ENCODE data around the gene SYT17.

SYT17 gene

GRCh38 chr16:19223235-19224170 is 55.5 kb downstream of the SYT17 start:
- H3K27me3 ChIP-seq (ENCODE audit: insufficient read depth, poor library complexity, severe bottlenecking) = no peaks in the 10 kb centered on the region
- peak in 1 of 2 experiments; percentile 34 for DNase-seq (ENCODE audit: low read depth in 1 of 2, low spot score in 1 of 2)
- TF ChIP-seq GABPA (IDR thresholded peaks at IDR 0.05; ENCODE audit: low read depth) = no peak
- peak; percentile 46 for TF ChIP-seq CTCF (IDR thresholded peaks at IDR 0.05; ENCODE audit: insufficient read depth, low read length)
- TF ChIP-seq POLR2AphosphoS5 (IDR thresholded peaks at IDR 0.05; ENCODE audit: low read depth) = no peak
- no peak overlapping the region for H3K4me3 ChIP-seq (replicated peaks; ENCODE audit: insufficient read depth, low read length)
- no peak overlapping the region for H3K27ac ChIP-seq (replicated peaks)

DNA sequence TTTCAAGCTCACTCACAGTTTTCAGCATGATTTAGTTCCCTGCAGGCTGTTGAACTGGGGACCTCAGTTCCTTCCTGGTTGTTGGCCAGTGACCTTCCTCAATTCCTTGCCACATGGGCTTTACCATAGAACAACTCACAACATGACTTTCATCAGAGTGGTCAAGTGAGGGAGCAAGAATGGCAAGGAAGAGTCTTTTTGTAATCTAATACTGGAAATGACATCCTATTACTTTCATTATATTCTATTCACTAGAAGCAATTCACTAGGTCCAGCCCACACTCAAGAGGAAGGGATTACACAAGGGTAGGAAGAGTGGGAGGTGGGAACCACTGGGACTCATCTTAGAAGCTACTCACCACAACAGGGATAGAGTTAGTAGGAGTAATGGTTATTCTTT is 57.6 kb downstream of the SYT17 start:
- Histone ChIP-seq H3K27me3 (ENCODE audit: insufficient read depth, poor library complexity, severe bottlenecking) (no peaks in the 10 kb centered on the region), H3K4me3 (replicated peaks; ENCODE audit: insufficient read depth, low read length) (no peak overlapping the region), H3K27ac (replicated peaks) (no peak overlapping the region)
- no peak for TF ChIP-seq POLR2AphosphoS5 (IDR thresholded peaks at IDR 0.05; ENCODE audit: low read depth)
- TF ChIP-seq GABPA (IDR thresholded peaks at IDR 0.05; ENCODE audit: low read depth) = no peak
- TF ChIP-seq SPI1 (IDR thresholded peaks at IDR 0.05; ENCODE audit: borderline replicate concordance, low read depth) = no peak
- TF ChIP-seq CTCF (IDR thresholded peaks at IDR 0.05; ENCODE audit: insufficient read depth, low read length) = no peak
- TF ChIP-seq, protein P1, sequence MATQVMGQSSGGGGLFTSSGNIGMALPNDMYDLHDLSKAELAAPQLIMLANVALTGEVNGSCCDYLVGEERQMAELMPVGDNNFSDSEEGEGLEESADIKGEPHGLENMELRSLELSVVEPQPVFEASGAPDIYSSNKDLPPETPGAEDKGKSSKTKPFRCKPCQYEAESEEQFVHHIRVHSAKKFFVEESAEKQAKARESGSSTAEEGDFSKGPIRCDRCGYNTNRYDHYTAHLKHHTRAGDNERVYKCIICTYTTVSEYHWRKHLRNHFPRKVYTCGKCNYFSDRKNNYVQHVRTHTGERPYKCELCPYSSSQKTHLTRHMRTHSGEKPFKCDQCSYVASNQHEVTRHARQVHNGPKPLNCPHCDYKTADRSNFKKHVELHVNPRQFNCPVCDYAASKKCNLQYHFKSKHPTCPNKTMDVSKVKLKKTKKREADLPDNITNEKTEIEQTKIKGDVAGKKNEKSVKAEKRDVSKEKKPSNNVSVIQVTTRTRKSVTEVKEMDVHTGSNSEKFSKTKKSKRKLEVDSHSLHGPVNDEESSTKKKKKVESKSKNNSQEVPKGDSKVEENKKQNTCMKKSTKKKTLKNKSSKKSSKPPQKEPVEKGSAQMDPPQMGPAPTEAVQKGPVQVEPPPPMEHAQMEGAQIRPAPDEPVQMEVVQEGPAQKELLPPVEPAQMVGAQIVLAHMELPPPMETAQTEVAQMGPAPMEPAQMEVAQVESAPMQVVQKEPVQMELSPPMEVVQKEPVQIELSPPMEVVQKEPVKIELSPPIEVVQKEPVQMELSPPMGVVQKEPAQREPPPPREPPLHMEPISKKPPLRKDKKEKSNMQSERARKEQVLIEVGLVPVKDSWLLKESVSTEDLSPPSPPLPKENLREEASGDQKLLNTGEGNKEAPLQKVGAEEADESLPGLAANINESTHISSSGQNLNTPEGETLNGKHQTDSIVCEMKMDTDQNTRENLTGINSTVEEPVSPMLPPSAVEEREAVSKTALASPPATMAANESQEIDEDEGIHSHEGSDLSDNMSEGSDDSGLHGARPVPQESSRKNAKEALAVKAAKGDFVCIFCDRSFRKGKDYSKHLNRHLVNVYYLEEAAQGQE (IDR thresholded peaks at IDR 0.05; ENCODE audit: insufficient replicate concordance, low read depth) = no peak
- DNase-seq (ENCODE audit: low read depth in 1 of 2, low spot score in 1 of 2) = no peak

GRCh38 chr16:19227643-19228042 is 59.6 kb downstream of the SYT17 start:
- TF ChIP-seq POLR2AphosphoS5 (IDR thresholded peaks at IDR 0.05; ENCODE audit: low read depth) = no peak
- no peak for TF ChIP-seq CTCF (IDR thresholded peaks at IDR 0.05; ENCODE audit: insufficient read depth, low read length)
- TF ChIP-seq GABPA (IDR thresholded peaks at IDR 0.05; ENCODE audit: low read depth) = no peak
- no peak for TF ChIP-seq SPI1 (IDR thresholded peaks at IDR 0.05; ENCODE audit: borderline replicate concordance, low read depth)
- TF ChIP-seq, protein P1 (IDR thresholded peaks at IDR 0.05; ENCODE audit: insufficient replicate concordance, low read depth) = no peak
- Histone ChIP-seq H3K27ac (replicated peaks) (no peak overlapping the region), H3K4me3 (replicated peaks; ENCODE audit: insufficient read depth, low read length) (no peak overlapping the region), H3K27me3 (ENCODE audit: insufficient read depth, poor library complexity, severe bottlenecking) (no peaks in the 10 kb centered on the region)
- DNase-seq (ENCODE audit: low read depth in 1 of 2, low spot score in 1 of 2) = no peak
